ENCODE measurements around the gene NCBP3.
"Not testable (repeated sequence)": the region's sequence is repeated elsewhere in the genome, so short reads cannot be mapped to it uniquely, and the experiment has no call there.

The NCBP3 gene

DNA sequence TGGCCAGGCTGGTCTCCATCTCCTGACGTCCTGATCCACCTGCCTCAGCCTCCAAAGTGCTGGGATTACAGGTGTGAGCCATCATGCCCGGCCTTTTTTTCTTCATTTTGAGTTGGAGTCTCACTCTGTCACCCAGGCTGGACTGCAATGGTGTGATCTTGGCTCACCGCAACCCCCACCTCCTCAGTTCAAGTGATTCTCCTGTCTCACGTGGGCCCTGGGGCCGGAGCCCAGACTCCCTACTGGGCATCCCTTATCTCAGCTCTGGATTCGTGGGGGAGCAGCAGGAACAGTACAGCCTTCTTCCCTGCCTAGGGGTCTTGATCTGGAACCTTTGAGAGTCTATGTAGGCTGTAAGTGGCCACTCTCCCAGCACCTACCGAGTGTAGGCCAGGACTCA lies 52.8 kb downstream of the NCBP3 start:
- DNase-seq (ENCODE audit: low read depth in 2 of 2): not testable (repeated sequence)

GRCh38 chr17:3792481-3792880 lies 53.6 kb downstream of the NCBP3 start:
- DNase-seq (ENCODE audit: low read depth in 2 of 2): no peak

GRCh38 chr17:3788200-3788599 lies 57.8 kb downstream of the NCBP3 start:
- DNase-seq (ENCODE audit: low read depth in 2 of 2): no peak

- DNase-seq (ENCODE audit: low read depth in 2 of 2): not testable (repeated sequence)
These were observed 60.7 kb downstream of the NCBP3 start for GRCh38 chr17:3785323-3785722.

DNA sequence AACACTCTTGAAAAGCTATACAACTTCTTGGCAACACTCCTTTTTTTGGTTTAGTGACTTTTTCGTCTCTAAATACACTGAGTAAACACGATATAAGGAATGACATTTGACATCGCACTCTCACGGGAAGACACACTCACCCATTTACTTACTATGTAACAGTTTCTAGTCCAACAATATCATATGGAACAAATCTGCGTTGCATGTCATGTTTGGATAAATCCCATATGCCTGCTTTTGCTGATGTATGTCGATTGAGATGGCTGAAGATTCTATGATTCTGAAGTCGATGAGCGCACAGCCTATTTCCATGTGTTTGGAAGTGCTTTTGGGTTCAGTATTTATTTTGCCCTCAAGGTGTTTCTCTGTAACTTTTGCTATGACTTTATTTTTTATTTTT lies 63.3 kb downstream of the NCBP3 start:
- no peak for DNase-seq (ENCODE audit: low read depth in 2 of 2)

DNA sequence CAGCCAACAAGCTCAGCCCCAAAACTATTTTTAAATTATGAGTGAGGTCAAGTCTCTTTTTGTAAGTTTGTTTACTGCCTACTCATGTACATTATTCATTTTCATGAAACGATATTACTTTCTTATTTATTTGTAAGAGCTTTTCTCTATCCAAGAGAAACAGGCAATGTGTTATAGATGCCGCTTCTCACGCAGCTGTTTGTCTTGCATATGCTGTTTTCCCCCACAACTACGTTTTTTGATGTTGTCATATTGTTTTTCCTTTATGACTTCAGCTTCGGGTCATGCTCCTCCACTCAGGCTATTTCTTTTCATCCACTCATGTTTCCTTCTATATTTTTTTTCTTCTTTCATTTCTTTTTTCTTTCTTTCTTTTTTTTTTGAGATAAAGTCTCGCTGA lies 65.1 kb downstream of the NCBP3 start:
- no peak for DNase-seq (ENCODE audit: low read depth in 2 of 2)

DNA sequence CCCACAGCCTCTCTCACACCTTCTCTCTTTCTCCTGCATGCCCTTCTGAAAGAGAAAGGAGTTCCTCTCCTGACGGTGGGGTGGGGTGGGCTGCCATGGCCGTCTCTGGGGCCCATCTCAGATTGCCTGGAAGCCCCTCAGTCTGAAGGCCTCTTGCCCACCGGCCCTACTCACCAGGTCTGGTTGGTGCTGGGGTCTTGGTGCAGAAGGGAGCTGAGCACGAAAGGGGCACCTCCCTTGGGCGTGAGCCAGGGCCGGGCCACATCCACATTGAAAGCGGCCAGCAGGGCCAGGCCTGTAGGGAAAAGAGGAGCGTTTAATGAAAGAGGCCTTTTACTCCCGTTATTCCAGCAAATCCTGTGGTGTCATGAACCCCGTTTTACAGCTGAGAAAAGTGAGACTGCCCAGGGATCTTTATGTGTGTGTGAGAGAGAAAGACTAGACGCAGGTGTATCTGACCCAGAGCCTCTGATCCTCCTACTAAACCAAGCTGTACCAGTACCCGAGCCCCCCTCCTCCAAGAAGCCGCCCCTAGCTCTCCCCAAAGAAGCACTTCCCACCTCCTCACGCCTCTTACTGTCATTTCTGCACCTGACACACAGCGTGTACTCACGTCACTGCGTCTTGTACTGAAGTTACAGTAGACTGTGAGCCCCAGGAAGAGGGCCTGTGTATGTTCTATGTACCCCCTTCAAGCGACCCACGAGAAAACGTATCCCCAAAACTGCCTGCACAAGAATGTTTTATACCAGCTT lies 68.5 kb downstream of the NCBP3 start:
- no peak for DNase-seq (ENCODE audit: low read depth in 2 of 2)

DNA sequence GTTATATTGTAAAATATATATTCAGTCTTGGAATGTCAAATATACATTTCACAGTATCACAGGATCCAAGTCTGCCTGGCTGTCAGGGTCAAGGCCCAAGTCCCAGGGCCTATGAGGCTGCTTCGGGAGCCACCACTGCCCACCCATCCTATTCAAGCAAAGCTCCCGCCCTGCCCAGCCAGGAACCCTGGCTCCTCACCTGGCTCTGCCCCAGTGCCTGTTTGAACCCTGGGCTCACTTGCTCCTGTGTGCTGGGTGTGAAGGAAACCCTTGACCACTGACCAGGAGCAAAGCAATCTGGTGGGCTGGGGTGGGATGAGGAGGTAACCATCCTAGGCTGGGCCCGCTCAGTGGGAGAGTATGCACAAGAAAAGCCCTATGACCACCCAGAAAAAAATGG lies 72.1 kb downstream of the NCBP3 start:
- DNase-seq (ENCODE audit: low read depth in 2 of 2): no peak

DNA sequence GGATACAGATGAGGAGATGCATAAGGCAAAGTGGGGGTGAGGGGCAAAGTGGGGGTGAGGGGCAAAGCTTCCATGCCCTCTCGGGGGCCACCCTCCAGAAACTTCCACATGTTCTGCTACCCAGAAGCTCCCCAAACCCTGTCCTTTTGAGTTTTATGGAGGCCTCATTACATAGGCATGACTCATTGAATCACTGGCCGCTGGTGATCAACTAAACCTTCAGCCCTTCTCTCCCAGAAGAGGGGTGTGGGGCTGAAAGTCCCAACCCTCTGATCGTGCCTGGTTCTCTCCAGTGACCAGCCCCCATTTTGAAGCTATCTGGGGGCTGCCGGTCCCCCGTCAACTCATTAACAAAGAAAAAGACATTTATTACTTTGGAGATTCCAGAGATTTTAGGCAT lies 72.5 kb downstream of the NCBP3 start:
- DNase-seq (ENCODE audit: low read depth in 2 of 2): peak in 1 of 2 experiments; percentile 42

DNA sequence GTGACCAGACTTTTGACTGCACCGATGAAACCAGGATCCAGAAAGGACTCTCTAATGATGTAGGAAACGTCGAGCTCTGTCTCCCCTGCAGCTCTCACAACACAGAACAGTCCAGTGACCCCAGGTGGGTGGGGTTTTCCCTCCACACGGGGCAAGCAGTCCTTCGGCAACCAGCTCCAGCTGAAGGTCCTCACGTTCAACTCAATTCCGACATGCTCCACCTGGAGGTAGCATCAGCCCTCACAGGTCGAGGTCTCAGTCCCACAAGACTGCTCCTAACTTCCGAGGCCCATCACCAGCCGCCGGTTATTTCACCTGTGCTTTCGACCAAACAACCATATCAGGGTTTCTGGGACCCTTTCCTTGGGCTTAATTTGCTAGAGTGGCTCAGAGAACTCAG lies 73.3 kb downstream of the NCBP3 start:
- no peak for DNase-seq (ENCODE audit: low read depth in 2 of 2)

DNA sequence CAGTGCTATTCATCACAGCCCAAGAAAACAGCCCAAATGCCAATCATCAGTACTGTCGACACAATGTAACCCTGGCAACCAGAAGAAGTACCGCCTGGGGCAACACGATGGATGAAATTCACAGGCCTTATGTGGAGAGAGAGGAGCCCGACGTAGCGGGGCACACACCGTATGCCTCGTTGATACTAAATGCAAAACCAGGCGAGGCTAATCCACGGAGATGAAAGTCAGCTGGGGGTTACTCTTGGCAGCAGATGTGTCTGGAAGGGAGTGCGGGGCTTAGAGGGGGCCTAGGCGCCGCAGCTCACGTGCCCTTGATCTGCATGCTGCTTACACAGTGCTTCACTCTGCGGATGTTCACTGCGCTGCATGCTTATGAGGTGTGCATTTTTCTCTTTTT lies 74.9 kb downstream of the NCBP3 start:
- no peak for DNase-seq (ENCODE audit: low read depth in 2 of 2)

DNA sequence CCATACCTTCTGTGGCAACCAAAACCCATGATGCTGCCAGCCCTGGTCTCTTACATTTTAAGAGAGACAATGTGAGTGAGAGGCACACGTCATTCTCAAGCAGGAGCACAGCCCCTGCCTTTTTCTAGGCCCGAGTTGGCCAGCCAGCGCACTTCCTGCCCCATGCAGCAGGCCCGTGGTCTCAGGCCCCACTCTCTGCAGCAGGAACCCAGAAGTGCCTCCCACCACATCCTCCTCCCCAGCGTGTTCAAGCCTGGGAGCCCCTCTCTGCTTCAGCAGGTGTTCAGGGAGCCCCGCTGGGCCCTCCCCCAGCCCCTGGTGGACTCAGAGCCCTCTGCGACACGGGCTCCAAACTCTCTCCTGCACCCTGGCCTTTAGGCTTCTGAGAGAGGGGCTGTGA lies 75.6 kb downstream of the NCBP3 start:
- no peak for DNase-seq (ENCODE audit: low read depth in 2 of 2)

GRCh38 chr17:3768769-3769168 lies 77.3 kb downstream of the NCBP3 start:
- DNase-seq (ENCODE audit: low read depth in 2 of 2): no peak

- no peak for DNase-seq (ENCODE audit: low read depth in 2 of 2)
These were observed 77.7 kb downstream of the NCBP3 start for GRCh38 chr17:3768341-3768740.

DNA sequence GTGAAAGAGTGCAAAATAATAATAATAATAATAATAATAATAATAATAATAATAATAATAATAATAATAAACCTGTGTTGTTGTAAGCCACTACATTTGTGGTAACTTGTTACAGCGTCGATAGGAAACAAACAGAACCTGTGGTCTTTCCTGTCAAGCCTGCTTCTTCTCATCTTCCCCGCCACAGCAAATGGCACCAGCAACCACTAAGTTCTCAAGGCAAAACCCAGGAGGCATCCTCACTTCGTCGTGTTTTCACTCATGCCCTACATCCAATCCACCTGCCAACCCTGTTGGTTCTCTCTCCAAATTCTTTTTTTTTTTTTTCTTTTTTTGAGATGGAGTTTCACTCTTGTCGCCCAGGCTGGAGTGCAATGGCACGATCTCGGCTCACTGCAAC lies 79.3 kb downstream of the NCBP3 start:
- no peak for DNase-seq (ENCODE audit: low read depth in 2 of 2)

GRCh38 chr17:3765981-3766380 lies 80.1 kb downstream of the NCBP3 start:
- DNase-seq (ENCODE audit: low read depth in 2 of 2): no peak

DNA sequence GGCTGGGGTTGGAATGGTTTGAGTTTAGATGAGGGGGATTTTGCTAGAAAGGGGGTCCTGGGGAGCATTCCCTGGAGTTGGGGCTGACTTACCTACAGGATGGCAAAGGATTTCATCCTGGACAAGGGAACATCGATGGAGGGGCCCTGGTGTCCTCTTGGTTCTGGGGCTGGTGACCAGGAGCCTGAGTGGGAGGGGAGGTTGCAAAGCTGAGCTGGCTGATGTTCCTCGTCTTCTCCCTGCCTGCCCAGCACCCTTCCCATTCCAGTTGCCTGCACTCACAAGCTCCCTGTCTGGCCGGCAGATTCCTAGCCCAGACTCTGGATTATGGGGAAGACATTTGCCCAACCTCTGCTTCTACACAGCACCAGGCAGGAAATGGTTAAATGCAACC lies 82.3 kb downstream of the NCBP3 start:
- no peak for DNase-seq (ENCODE audit: low read depth in 2 of 2)

- no peak for DNase-seq (ENCODE audit: low read depth in 2 of 2)
These were observed 82.9 kb downstream of the NCBP3 start for GRCh38 chr17:3762922-3763776.

GRCh38 chr17:3761918-3762380 lies 84.1 kb downstream of the NCBP3 start:
- no peak for DNase-seq (ENCODE audit: low read depth in 2 of 2)

GRCh38 chr17:3761036-3761917 lies 84.8 kb downstream of the NCBP3 start:
- DNase-seq (ENCODE audit: low read depth in 2 of 2): peak; percentile 11 to 20

GRCh38 chr17:3759597-3760216 lies 86.3 kb downstream of the NCBP3 start:
- no peak for DNase-seq (ENCODE audit: low read depth in 2 of 2)
